ENCODE measurements around the gene EEFSEC.
"Not testable (repeated sequence)": the region's sequence is repeated elsewhere in the genome, so short reads cannot be mapped to it uniquely, and the experiment has no call there.

EEFSEC gene

GRCh38 chr3:128152419-128153155 is 694 bp upstream of the EEFSEC start:
- DNase-seq = peak; percentile 76

GRCh38 chr3:128154354-128154753 is 1.1 kb downstream of the EEFSEC start:
- DNase-seq = not testable (repeated sequence)

GRCh38 chr3:128155616-128156360 is 2.5 kb downstream of the EEFSEC start:
- no peak for DNase-seq

- DNase-seq = no peak
Measured at GRCh38 chr3:128160661-128161060, 7.4 kb downstream of the EEFSEC start.

GRCh38 chr3:128163432-128163831 is 10.2 kb downstream of the EEFSEC start:
- DNase-seq = no peak

- no peak for DNase-seq
Measured at GRCh38 chr3:128166971-128167453, 13.7 kb downstream of the EEFSEC start.

GRCh38 chr3:128167646-128167972 is 14.3 kb downstream of the EEFSEC start:
- no peak for DNase-seq

- no peak for DNase-seq
Measured at GRCh38 chr3:128167973-128168674, 14.8 kb downstream of the EEFSEC start.

GRCh38 chr3:128168836-128169235 is 15.6 kb downstream of the EEFSEC start:
- DNase-seq = no peak

GRCh38 chr3:128170866-128171516 is 17.7 kb downstream of the EEFSEC start:
- no peak for DNase-seq

GRCh38 chr3:128173200-128173599 is 19.9 kb downstream of the EEFSEC start:
- no peak for DNase-seq

- DNase-seq = no peak
Measured at GRCh38 chr3:128173849-128174248, 20.6 kb downstream of the EEFSEC start.

- no peak for DNase-seq
Measured at GRCh38 chr3:128174675-128175590, 21.7 kb downstream of the EEFSEC start.

GRCh38 chr3:128175768-128176167 is 22.5 kb downstream of the EEFSEC start:
- no peak for DNase-seq

GRCh38 chr3:128176276-128176833 is 23.1 kb downstream of the EEFSEC start:
- no peak for DNase-seq

- DNase-seq = no peak
Measured at GRCh38 chr3:128177865-128178264, 24.6 kb downstream of the EEFSEC start.

GRCh38 chr3:128178782-128179483 is 25.7 kb downstream of the EEFSEC start:
- peak; percentile 13 for DNase-seq

GRCh38 chr3:128179484-128179819 is 26.2 kb downstream of the EEFSEC start:
- no peak for DNase-seq

GRCh38 chr3:128180436-128180835 is 27.2 kb downstream of the EEFSEC start:
- no peak for DNase-seq

- DNase-seq = no peak
Measured at GRCh38 chr3:128180913-128181312, 27.6 kb downstream of the EEFSEC start.

- peak; percentile 34 for DNase-seq
Measured at GRCh38 chr3:128182656-128183055, 29.4 kb downstream of the EEFSEC start.

All from NCI-H2029 (cell line).